IMR-90 (cell line): Measurements from ENCODE around the gene VPS41. TPM values are rescaled to one million over a fixed set of nuclear protein-coding genes. Genes with fewer than 3 reads are reported as not detected.

Source experiments
- ATAC-seq: fragments of 200-7000 bp; cut with Tn5 transposase; 2 replicates; pipeline ENCODE4 v1.9.1; 2020; ENCODE audit warnings: low read depth, mild to moderate bottlenecking, moderate library complexity
- BruUV-seq: library from RNA; stranded (reverse); fragments of 400-500 nt; replicated peaks from 2 replicates; lab custom pipeline; 2021; lab: Mats Ljungman, UMichigan
- CTCF ChIA-PET: fragments of 300-600 bp; formaldehyde crosslinking; extraction: SDS; loops from one replicate; lab custom pipeline; 2021; ENCODE audit warnings: antibody characterized with exemption; lab: Yijun Ruan, JAX
- POLR2A ChIA-PET: fragments of 300-600 bp; sonication (Branson Sonifier 250); formaldehyde crosslinking; loops from one replicate; lab custom pipeline; 2022; ENCODE audit warnings: antibody characterized with exemption; ENCODE audit not compliant: unreplicated experiment; lab: Charles Lee
- DNase-seq: peaks from one replicate; pipeline ENCODE4 v3.0.0; 2013
- H2AFZ ChIP-seq: replicated peaks from 2 replicates; pipeline ENCODE3; 2013; ENCODE audit warnings: low read length, mild to moderate bottlenecking; ENCODE audit not compliant: poor library complexity
- H2AK5ac ChIP-seq: 2 replicates; pipeline ENCODE4 v1.6.1; 2013; ENCODE audit warnings: low read depth, low read length, inconsistent platforms
- H2AK9ac ChIP-seq: replicated peaks from 2 replicates; pipeline ENCODE3; 2013; ENCODE audit warnings: mild to moderate bottlenecking, low read depth, low read length, moderate library complexity; ENCODE audit not compliant: poor library complexity
- H2BK120ac ChIP-seq: 2 replicates; pipeline ENCODE4 v1.6.1; 2013; ENCODE audit warnings: low read depth, low read length, inconsistent platforms
- H2BK15ac ChIP-seq: 3 replicates; pipeline ENCODE4 v1.6.1; 2013; ENCODE audit warnings: low read depth, low read length, inconsistent platforms
- H2BK20ac ChIP-seq: 2 replicates; pipeline ENCODE4 v1.6.1; 2013; ENCODE audit warnings: low read depth, mild to moderate bottlenecking, inconsistent platforms, low read length, moderate library complexity
- H2BK5ac ChIP-seq: 2 replicates; pipeline ENCODE4 v1.6.1; 2013; ENCODE audit warnings: mild to moderate bottlenecking, low read depth, low read length, inconsistent platforms; ENCODE audit not compliant: poor library complexity, severe bottlenecking
- H3K14ac ChIP-seq: replicated peaks from 2 replicates; pipeline ENCODE4 v1.6.1; 2013; ENCODE audit warnings: low read depth, low read length, inconsistent platforms
- H3K18ac ChIP-seq: 2 replicates; pipeline ENCODE4 v1.6.1; 2013; ENCODE audit warnings: low read depth, low read length, control low read depth
- H3K23ac ChIP-seq: 2 replicates; pipeline ENCODE4 v1.6.1; 2013; ENCODE audit warnings: low read depth, low read length, inconsistent platforms
- H3K27ac ChIP-seq: 2 replicates; pipeline ENCODE4 v1.5.1; 2013; ENCODE audit warnings: mild to moderate bottlenecking, control low read depth, low read length; ENCODE audit not compliant: insufficient read depth
- H3K27me3 ChIP-seq: 2 replicates; pipeline ENCODE4 v1.6.1; 2013; ENCODE audit warnings: low read length; ENCODE audit not compliant: control insufficient read depth, insufficient read depth
- H3K36me3 ChIP-seq: 2 replicates; pipeline ENCODE4 v1.6.1; 2013; ENCODE audit warnings: low read length, mixed read lengths; ENCODE audit not compliant: control insufficient read depth, insufficient read depth
- H3K4ac ChIP-seq: 2 replicates; pipeline ENCODE4 v1.6.1; 2013; ENCODE audit warnings: low read depth, low read length, inconsistent platforms
- H3K4me1 ChIP-seq: 2 replicates; pipeline ENCODE4 v1.6.1; 2013; ENCODE audit warnings: low read length, mixed read lengths; ENCODE audit not compliant: control insufficient read depth, insufficient read depth
- H3K4me2 ChIP-seq: 2 replicates; pipeline ENCODE4 v1.6.1; 2013; ENCODE audit warnings: low read depth, mild to moderate bottlenecking, control low read depth, low read length, moderate library complexity
- H3K4me3 ChIP-seq: 2 replicates; pipeline ENCODE4 v1.5.1; 2013; ENCODE audit warnings: low read depth, mild to moderate bottlenecking, control low read depth, low read length, moderate library complexity; ENCODE audit not compliant: insufficient read depth
- H3K56ac ChIP-seq: 2 replicates; pipeline ENCODE4 v1.6.1; 2013; ENCODE audit warnings: low read length, inconsistent platforms; ENCODE audit not compliant: insufficient read depth; ENCODE audit errors: extremely low read depth
- H3K79me1 ChIP-seq, 2 experiments: 2 replicates each; pipeline ENCODE4 v1.6.1; 2013; ENCODE audit warnings: low read length in 2 of 2, inconsistent platforms in 1 of 2, low read depth in 1 of 2
- H3K9ac ChIP-seq: 2 replicates; pipeline ENCODE4 v1.6.1; 2013; ENCODE audit warnings: low read depth, low read length, control low read depth
- H3K9me1 ChIP-seq: 2 replicates; pipeline ENCODE4 v1.6.1; 2013; ENCODE audit warnings: low read length, inconsistent platforms; ENCODE audit not compliant: insufficient read depth
- H3K9me3 ChIP-seq: 2 replicates; pipeline ENCODE4 v1.6.1; 2013; ENCODE audit warnings: low read length; ENCODE audit not compliant: control insufficient read depth, insufficient read depth
- H4K20me1 ChIP-seq: 2 replicates; pipeline ENCODE4 v1.6.1; 2013; ENCODE audit warnings: low read length, inconsistent platforms; ENCODE audit not compliant: insufficient read depth
- H4K5ac ChIP-seq: 2 replicates; pipeline ENCODE4 v1.6.1; 2013; ENCODE audit warnings: mild to moderate bottlenecking, low read depth, low read length, control low read depth
- H4K8ac ChIP-seq, 2 experiments: 2 replicates each; pipeline ENCODE4 v1.6.1; 2013; ENCODE audit warnings: low read depth in 2 of 2, low read length in 2 of 2, control low read depth in 1 of 2, inconsistent platforms in 1 of 2
- H4K91ac ChIP-seq: 2 replicates; pipeline ENCODE4 v1.6.1; 2013; ENCODE audit warnings: low read depth, low read length, inconsistent platforms; ENCODE audit not compliant: insufficient read depth
- BHLHE40 ChIP-seq: fragments of 150-350 bp; IDR thresholded peaks from 2 replicates; pipeline ENCODE4 v1.6.1; 2016; ENCODE audit warnings: mild to moderate bottlenecking, low read depth, low read length
- CEBPB ChIP-seq: IDR thresholded peaks from 2 replicates; pipeline ENCODE4 v1.6.1; 2012; ENCODE audit warnings: low read depth, low read length, improper control_type of control experiment
- CHD1 ChIP-seq: IDR thresholded peaks from 2 replicates; pipeline ENCODE4 v1.6.1; 2012; ENCODE audit warnings: low read depth, low read length, improper control_type of control experiment
- ELK1 ChIP-seq: fragments of 150-350 bp; IDR thresholded peaks from 2 replicates; pipeline ENCODE4 v1.6.1; 2016; ENCODE audit warnings: low read depth, mild to moderate bottlenecking, low read length, moderate library complexity, borderline replicate concordance
- FOS ChIP-seq: fragments of 150-350 bp; IDR thresholded peaks from 2 replicates; pipeline ENCODE4 v1.6.1; 2016; ENCODE audit warnings: low read depth, low read length
- MAZ ChIP-seq: IDR thresholded peaks from 2 replicates; pipeline ENCODE4 v1.6.1; 2012; ENCODE audit warnings: low read depth, mild to moderate bottlenecking, low read length, improper control_type of control experiment, moderate library complexity, borderline replicate concordance
- MXI1 ChIP-seq: IDR thresholded peaks from 2 replicates; pipeline ENCODE4 v1.6.1; 2012; ENCODE audit warnings: low read depth, mild to moderate bottlenecking, low read length, moderate library complexity, borderline replicate concordance
- NFE2L2 ChIP-seq: fragments of 150-350 bp; IDR thresholded peaks from 2 replicates; pipeline ENCODE4 v1.6.1; 2016; ENCODE audit warnings: low read depth, mild to moderate bottlenecking, low read length
- POLR2A ChIP-seq: IDR thresholded peaks from 2 replicates; pipeline ENCODE4 v1.6.1; 2012; ENCODE audit warnings: mild to moderate bottlenecking, low read depth, low read length
- RAD21 ChIP-seq: IDR thresholded peaks from 2 replicates; pipeline ENCODE4 v1.6.1; 2012; ENCODE audit warnings: low read length, improper control_type of control experiment
- RCOR1 ChIP-seq: IDR thresholded peaks from 2 replicates; pipeline ENCODE4 v1.6.1; 2012; ENCODE audit warnings: mild to moderate bottlenecking, low read length, improper control_type of control experiment; ENCODE audit not compliant: insufficient replicate concordance
- RFX5 ChIP-seq: IDR thresholded peaks from 2 replicates; pipeline ENCODE4 v1.8.0; 2012; ENCODE audit warnings: low read depth, mild to moderate bottlenecking, low read length, moderate library complexity
- SMC3 ChIP-seq: fragments of 150-350 bp; IDR thresholded peaks from 2 replicates; pipeline ENCODE4 v1.6.1; 2016; ENCODE audit warnings: low read depth, mild to moderate bottlenecking, antibody characterized with exemption, low read length, moderate library complexity
- USF2 ChIP-seq: fragments of 150-350 bp; IDR thresholded peaks from 2 replicates; pipeline ENCODE4 v1.6.1; 2017; ENCODE audit warnings: mild to moderate bottlenecking, antibody characterized with exemption, low read length, low read depth
- WGBS, 2 experiments: methylation state at CpG; one replicate each; pipeline versions ENCODE4 v1.1.5 to v1.1.7; 2013; ENCODE audit warnings: missing lambda C conversion rate in 2 of 2; ENCODE audit not compliant: insufficient read length in 1 of 2; ENCODE audit errors: extremely low coverage in 2 of 2; 5-methylcytosine and 5-hydroxymethylcytosine counted together
- dilution Hi-C: fragments of 300-500 bp; cut with HindIII; formaldehyde crosslinking; loops from one replicate; pipeline ENCODE4 v1.14.3; 2018; ENCODE audit warnings: low sequenced_read_pairs; ENCODE audit not compliant: unreplicated experiment
- in situ Hi-C: fragments of 300-500 bp; cut with MboI; formaldehyde crosslinking; loops from 3 replicates; pipeline ENCODE4 v1.14.3; 2019; ENCODE audit warnings: low sequenced_read_pairs, inconsistent platforms, mixed read lengths
- intact Hi-C: fragments of 100-400 bp; cut with micrococcal nuclease; formaldehyde crosslinking; loops from 2 replicates; pipeline ENCODE4 v1.10.0; 2022
- polyA plus RNA-seq, 3 experiments: library from polyadenylated mRNA; depleted of rRNA; stranded (reverse); fragments of >200 nt; gene quantifications; 2 replicates each; pipeline ENCODE4 v1.2.3, GENCODE V29; 2012; ENCODE audit warnings: low replicate concordance in 1 of 3
- total RNA-seq: library from RNA; depleted of rRNA; stranded (reverse); fragments of >200 nt; gene quantifications from 2 replicates; pipeline ENCODE4 v1.2.3, GENCODE V29; 2012

VPS41 gene
- total and polyA plus RNA-seq, 2 of the 4 experiments (the other 2 are of a cell fraction) = 16.0 to 28.0 TPM

- BruUV-seq = no TSS peak
- H3K4me1 ChIP-seq = peaks cover 8% of the 10 kb centered on the region
- H4K8ac ChIP-seq = no peak overlapping the region
- H3K4ac ChIP-seq = no peak overlapping the region
- no peak overlapping the region for H3K27ac ChIP-seq
- H4K20me1 ChIP-seq = no peaks in the 10 kb centered on the region; the same call in 1 of the 2 replicates
- dilution Hi-C loops (no loop called here), in situ Hi-C loops (loop anchor here (25.0 kb wide), 1 partner anchor 892 kb away; no protein-coding TSS in a partner anchor), intact Hi-C loops (loop anchor here (1.0 kb wide), 1 partner anchor 10 kb away; no protein-coding TSS in a partner anchor)
- TF ChIP-seq CHD1 = no peak
- no peak for TF ChIP-seq USF2
- TF ChIP-seq ELK1 = no peak
- no peak for TF ChIP-seq SMC3
- TF ChIP-seq FOS = no peak
- no peak for TF ChIP-seq RFX5
- TF ChIP-seq RCOR1 = no peak
- no peak for TF ChIP-seq MAZ
- TF ChIP-seq BHLHE40 = no peak
- TF ChIP-seq CEBPB = no peak
- TF ChIP-seq POLR2A = no peak
- no peak for TF ChIP-seq MXI1
- no peak for TF ChIP-seq NFE2L2
- TF ChIP-seq RAD21 = no peak
- H2BK15ac ChIP-seq = peak overlapping the region; percentile 14; the same call in 2 of the 3 replicates
- peaks cover 1% of the 10 kb centered on the region; the same call in 1 of the 2 replicates for H3K36me3 ChIP-seq
- H3K14ac ChIP-seq = no peak overlapping the region
- H3K4me2 ChIP-seq = no peak overlapping the region
- no peak overlapping the region for H3K56ac ChIP-seq
- no peak overlapping the region for H2AFZ ChIP-seq
- H2AK5ac ChIP-seq = no peak overlapping the region
- H2BK120ac ChIP-seq = no peak overlapping the region
- CTCF ChIA-PET = interaction anchor here (0.6 kb wide), 1 partner anchor 328 kb away, joined by 3 read pairs; no protein-coding TSS in a partner anchor
- H4K5ac ChIP-seq = no peak overlapping the region; the same call in 1 of the 2 replicates
- no peak overlapping the region for H2BK5ac ChIP-seq
- H3K27me3 ChIP-seq = no peaks in the 10 kb centered on the region
- H2AK9ac ChIP-seq = no peak overlapping the region
- POLR2A ChIA-PET = no interaction called here
- DNase-seq = no peak
- no peaks in the 10 kb centered on the region for H3K9me3 ChIP-seq
- H3K4me3 ChIP-seq = no peak overlapping the region
- H3K23ac ChIP-seq = no peak overlapping the region; the same call in 1 of the 2 replicates
- 93% methylated on average over 2 of the region's 8 CpGs; no CpG with 5 or more reads in 1 of the 2 experiments for WGBS, 2 experiments
- H3K9me1 ChIP-seq = no peaks in the 10 kb centered on the region; the same call in 1 of the 2 replicates
- peaks cover 7 to 14% of the 10 kb centered on the region in 2 experiments for H3K79me1 ChIP-seq
- no peak for ATAC-seq
- H2BK20ac ChIP-seq = peak overlapping the region; percentile 47; the same call in 1 of the 2 replicates
- H4K91ac ChIP-seq = peak overlapping the region; percentile 35; the same call in 1 of the 2 replicates
- H3K9ac ChIP-seq = no peak overlapping the region
- H3K18ac ChIP-seq = peak overlapping the region; percentile 57; the same call in 1 of the 2 replicates
Measured at GRCh38 chr7:38844952-38845563, 63.9 kb downstream of the VPS41 start.
